ENCODE data around the gene LRRC57.

DNA sequence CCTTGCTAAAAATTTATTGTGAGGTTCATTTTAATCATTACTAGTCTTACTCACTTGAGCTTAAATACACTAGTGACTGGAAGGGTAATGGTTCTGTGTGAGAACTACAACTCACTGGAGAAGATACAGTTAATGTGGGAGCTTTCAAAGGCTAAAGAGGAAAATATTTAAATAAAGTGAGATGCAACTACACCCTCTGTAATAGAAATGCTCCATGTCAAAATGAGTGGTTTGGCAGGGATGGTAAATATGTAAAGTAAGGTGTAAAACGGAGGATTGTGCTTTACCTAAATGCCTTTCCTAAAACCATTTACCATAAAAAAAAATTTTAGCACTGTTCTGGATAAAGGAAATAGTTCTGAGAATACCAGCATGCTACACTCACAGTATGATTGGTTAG is 15.3 kb downstream of the LRRC57 start:
- TF ChIP-seq EZH2 (IDR thresholded peaks at IDR 0.05; ENCODE audit: insufficient read depth, poor library complexity, severe bottlenecking) (no peak), EZH2phosphoT487 (IDR thresholded peaks at IDR 0.05; ENCODE audit: insufficient read depth, low read depth) (no peak)

All from GM23248 (cell line).